Mammary epithelial cell (primary cell): ENCODE results near the gene PRUNE2.

Experiments used
- EZH2 ChIP-seq: IDR thresholded peaks from 2 replicates; pipeline ENCODE4 v1.6.1; 2012; ENCODE audit warnings: low read length, inconsistent platforms, borderline replicate concordance
- TF ChIP-seq, protein P1 (sequence below), 2 donors: IDR thresholded peaks in 1 of 2; conservative IDR thresholded peaks in 1 of 2; 2 replicates each; pipeline ENCODE4 v1.5.1; 2011 to 2012; ENCODE audit warnings: inconsistent platforms in 2 of 2, low read length in 2 of 2, mild to moderate bottlenecking in 2 of 2, control low read depth in 1 of 2, low read depth in 1 of 2; ENCODE audit not compliant: insufficient read depth in 1 of 2; ENCODE audit errors: extremely low read depth in 1 of 2

DNA sequence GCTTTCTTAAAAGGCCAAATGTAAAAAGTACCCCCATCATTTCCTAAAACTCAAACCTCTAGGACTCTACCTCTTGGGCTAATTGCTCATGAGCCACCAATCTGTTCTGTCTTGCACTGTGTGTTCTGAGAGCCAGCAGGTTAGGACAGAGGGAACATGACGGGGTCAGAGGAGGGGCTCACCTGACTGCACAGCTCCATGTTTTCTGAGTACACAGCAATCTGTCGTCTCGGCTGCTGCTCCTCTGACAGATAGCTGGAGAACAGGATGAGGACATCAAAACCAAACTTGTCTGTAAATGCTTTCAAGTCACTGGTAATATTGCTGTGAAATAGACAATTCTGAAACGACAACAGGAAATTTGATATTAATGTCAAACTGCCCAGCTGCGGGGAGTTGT, 192.5 kb downstream of the PRUNE2 start:
- no peak for TF ChIP-seq EZH2
- TF ChIP-seq, protein P1, sequence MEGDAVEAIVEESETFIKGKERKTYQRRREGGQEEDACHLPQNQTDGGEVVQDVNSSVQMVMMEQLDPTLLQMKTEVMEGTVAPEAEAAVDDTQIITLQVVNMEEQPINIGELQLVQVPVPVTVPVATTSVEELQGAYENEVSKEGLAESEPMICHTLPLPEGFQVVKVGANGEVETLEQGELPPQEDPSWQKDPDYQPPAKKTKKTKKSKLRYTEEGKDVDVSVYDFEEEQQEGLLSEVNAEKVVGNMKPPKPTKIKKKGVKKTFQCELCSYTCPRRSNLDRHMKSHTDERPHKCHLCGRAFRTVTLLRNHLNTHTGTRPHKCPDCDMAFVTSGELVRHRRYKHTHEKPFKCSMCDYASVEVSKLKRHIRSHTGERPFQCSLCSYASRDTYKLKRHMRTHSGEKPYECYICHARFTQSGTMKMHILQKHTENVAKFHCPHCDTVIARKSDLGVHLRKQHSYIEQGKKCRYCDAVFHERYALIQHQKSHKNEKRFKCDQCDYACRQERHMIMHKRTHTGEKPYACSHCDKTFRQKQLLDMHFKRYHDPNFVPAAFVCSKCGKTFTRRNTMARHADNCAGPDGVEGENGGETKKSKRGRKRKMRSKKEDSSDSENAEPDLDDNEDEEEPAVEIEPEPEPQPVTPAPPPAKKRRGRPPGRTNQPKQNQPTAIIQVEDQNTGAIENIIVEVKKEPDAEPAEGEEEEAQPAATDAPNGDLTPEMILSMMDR (conservative IDR thresholded peaks at IDR 0.05 in 1 of 2, IDR thresholded peaks at IDR 0.05 in 1 of 2; ENCODE audit: extremely low read depth in 1 of 2, insufficient read depth in 1 of 2, low read depth in 1 of 2, low read length in 2 of 2): no peak
